Measurements from ENCODE around the gene FRMD3.

FRMD3 gene

GRCh38 chr9:83323148-83323547 is 215.1 kb downstream of the FRMD3 start:
- no peak for TF ChIP-seq CTCF (IDR thresholded peaks at IDR 0.05; ENCODE audit: low read depth, low read length, missing control alignments)
- DNase-seq (ENCODE audit: extremely low read depth, low read depth), result no peak
- no peak overlapping the region for H3K4me3 ChIP-seq (replicated peaks; ENCODE audit: low read depth, low read length)

DNA sequence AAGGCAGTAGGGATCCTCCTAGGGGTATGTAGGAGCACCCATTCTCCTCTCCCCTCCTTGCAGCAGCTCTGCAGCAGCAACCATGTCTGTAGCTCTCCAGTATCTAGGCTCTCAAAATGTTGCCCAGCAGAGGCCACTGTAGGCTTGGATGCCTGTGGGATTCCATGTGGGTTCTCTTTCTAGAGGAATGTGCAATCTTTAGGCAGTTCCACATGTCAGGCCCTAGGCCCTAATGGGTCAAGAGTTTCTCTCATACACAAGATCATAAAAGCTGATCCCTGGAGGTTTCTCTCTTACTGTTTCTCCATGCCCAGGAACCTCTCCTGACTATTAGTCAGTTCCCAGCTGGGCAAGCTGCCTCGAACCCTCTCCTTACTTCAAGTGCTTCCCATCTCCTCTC is 215.8 kb downstream of the FRMD3 start:
- H3K4me3 ChIP-seq (replicated peaks; ENCODE audit: low read depth, low read length), result no peak overlapping the region
- no peak for TF ChIP-seq CTCF (IDR thresholded peaks at IDR 0.05; ENCODE audit: low read depth, low read length, missing control alignments)
- no peak for DNase-seq (ENCODE audit: extremely low read depth, low read depth)

GRCh38 chr9:83317244-83317643 is 221.0 kb downstream of the FRMD3 start:
- no peak for TF ChIP-seq CTCF (IDR thresholded peaks at IDR 0.05; ENCODE audit: low read depth, low read length, missing control alignments)
- DNase-seq (ENCODE audit: extremely low read depth, low read depth), result no peak
- no peak overlapping the region for H3K4me3 ChIP-seq (replicated peaks; ENCODE audit: low read depth, low read length)

DNA sequence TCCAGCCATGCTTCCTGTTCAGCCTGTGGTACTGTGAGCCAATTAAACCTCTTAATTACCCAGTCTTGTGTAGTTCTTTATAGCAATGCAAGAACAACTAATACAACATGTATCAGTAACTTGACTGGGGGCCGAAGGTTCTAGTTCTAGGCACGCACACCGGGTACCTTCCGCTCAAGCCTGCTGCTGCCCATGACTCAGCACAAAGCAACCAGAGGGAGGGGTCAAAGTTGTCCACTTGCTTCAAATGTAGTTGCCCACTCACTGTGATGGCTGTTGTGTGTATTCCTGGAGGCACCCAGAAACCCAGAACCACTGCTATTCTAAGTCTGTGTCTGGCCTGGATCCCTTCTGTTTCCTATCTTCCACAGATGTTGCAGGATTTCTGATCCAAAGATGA is 222.6 kb downstream of the FRMD3 start:
- no peak for TF ChIP-seq CTCF (IDR thresholded peaks at IDR 0.05; ENCODE audit: low read depth, low read length, missing control alignments)
- no peak overlapping the region for H3K4me3 ChIP-seq (replicated peaks; ENCODE audit: low read depth, low read length)
- no peak for DNase-seq (ENCODE audit: extremely low read depth, low read depth)

GRCh38 chr9:83313781-83314180 is 224.4 kb downstream of the FRMD3 start:
- H3K4me3 ChIP-seq (replicated peaks; ENCODE audit: low read depth, low read length), result no peak overlapping the region
- no peak for TF ChIP-seq CTCF (IDR thresholded peaks at IDR 0.05; ENCODE audit: low read depth, low read length, missing control alignments)
- no peak for DNase-seq (ENCODE audit: extremely low read depth, low read depth)

GRCh38 chr9:83312537-83312936 is 225.7 kb downstream of the FRMD3 start:
- TF ChIP-seq CTCF (IDR thresholded peaks at IDR 0.05; ENCODE audit: low read depth, low read length, missing control alignments), result no peak
- H3K4me3 ChIP-seq (replicated peaks; ENCODE audit: low read depth, low read length), result no peak overlapping the region
- no peak for DNase-seq (ENCODE audit: extremely low read depth, low read depth)

GRCh38 chr9:83307066-83307724 is 231.0 kb downstream of the FRMD3 start:
- TF ChIP-seq CTCF (IDR thresholded peaks at IDR 0.05; ENCODE audit: low read depth, low read length, missing control alignments), result no peak
- no peak for DNase-seq (ENCODE audit: extremely low read depth, low read depth)
- no peak overlapping the region for H3K4me3 ChIP-seq (replicated peaks; ENCODE audit: low read depth, low read length)

All from HFF-Myc (cell line).